GM21528 (cell line): ENCODE data around the gene HIVEP3.

Source experiments
- ATAC-seq: cut with Tn5 transposase; IDR thresholded peaks from one replicate; pipeline ENCODE4 v1.9.1; 2021; ENCODE audit warnings: mild to moderate bottlenecking, moderate library complexity; ENCODE audit not compliant: unreplicated experiment, low FRiP score

Gene HIVEP3

DNA sequence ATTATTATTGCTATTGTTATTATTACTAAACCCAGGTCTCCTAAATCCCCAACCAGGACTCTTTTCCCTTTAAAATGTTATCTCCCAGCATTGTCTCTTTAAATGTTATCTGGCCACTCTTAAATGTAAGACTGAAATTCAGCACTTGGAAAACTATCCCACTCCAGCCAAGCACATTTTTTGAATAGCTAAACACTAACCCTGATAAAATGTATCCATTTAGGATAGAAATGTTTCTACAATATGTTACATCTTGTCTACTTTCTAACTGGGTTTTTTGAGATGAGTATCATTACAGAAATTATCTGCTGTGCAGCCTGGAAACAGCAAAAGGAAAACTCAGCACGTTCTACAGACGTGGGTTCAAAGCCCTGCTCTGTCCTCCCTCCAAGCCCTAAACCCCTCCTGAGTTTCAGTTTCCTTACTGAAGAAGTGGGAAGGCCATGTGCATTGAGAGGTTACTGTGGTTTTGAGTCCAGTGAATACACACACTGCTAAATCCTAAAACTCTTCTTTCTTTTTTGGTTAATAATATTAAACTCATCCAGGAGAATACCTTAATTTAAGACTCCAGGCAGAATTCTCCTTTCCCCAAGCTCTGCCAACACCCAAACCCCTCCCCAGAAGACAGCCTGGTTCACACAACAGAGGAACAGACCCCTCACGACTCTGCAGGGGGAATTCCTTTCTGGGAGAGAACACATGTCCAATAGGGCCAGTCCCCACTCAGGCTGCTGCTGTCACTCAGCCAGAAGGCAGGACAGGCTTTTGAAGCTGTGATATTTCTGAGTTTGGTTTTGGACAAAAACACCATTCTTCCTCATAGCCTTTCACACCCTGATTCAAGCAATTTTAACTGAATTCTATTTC lies 41.9 kb downstream of the HIVEP3 start:
- ATAC-seq: no peak

- no peak for ATAC-seq
Observed at GRCh38 chr1:41875487-41875886, 43.2 kb downstream of the HIVEP3 start.

- no peak for ATAC-seq
Observed at GRCh38 chr1:41874903-41875411, 43.8 kb downstream of the HIVEP3 start.

DNA sequence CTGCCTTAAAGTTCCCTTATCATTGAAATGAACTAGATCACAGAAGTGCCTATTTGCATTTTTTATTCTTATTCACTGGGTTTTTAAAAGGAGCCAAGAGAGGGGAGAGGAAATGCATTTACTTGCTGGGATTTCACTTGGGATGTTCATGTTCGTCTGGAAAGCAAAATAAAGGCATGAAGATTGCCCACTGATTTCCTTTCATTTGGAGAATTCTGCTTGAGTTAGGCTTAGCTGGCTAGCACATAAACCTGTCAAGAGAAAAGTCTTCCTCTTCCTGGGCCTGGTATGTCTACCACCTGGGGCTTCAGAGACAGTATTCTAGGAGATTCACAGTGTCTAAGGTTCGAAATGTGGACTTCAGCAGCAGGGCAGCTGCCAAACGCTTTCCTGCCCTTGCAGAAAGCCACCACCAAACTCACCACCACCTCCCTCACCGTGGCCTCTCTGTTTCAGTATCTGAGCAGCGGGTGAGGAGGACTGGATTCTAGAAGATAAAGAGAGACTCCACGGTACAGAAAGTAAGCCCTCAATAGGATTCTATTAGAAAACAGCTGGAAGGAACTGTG lies 44.5 kb downstream of the HIVEP3 start:
- no peak for ATAC-seq

DNA sequence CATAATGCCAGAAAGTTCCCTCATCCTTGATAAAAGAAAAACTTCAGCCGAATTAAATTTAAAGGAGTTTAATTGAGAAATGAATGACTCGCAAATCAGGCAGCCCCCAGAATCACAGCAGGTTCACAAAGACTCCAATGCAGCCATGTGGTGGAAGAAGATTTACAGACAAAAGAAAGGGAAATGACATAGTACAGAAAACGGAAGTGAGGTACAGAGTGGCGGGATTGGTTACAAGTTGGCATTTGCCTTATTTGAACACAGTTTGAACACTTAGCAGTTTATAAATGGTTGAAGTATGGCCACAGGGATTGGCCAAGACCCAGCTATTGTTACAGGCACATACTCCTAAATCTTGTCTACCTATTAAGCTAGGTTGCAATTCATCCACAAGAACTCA lies 46.6 kb downstream of the HIVEP3 start:
- ATAC-seq: no peak

GRCh38 chr1:41870076-41870562 lies 48.6 kb downstream of the HIVEP3 start:
- ATAC-seq: no peak

- ATAC-seq: no peak
Observed at GRCh38 chr1:41868241-41868998, 50.3 kb downstream of the HIVEP3 start.

GRCh38 chr1:41866285-41866684 lies 52.4 kb downstream of the HIVEP3 start:
- ATAC-seq: no peak

- no peak for ATAC-seq
Observed at GRCh38 chr1:41864471-41865040, 54.2 kb downstream of the HIVEP3 start.

GRCh38 chr1:41863718-41864117 lies 55.0 kb downstream of the HIVEP3 start:
- ATAC-seq: no peak

DNA sequence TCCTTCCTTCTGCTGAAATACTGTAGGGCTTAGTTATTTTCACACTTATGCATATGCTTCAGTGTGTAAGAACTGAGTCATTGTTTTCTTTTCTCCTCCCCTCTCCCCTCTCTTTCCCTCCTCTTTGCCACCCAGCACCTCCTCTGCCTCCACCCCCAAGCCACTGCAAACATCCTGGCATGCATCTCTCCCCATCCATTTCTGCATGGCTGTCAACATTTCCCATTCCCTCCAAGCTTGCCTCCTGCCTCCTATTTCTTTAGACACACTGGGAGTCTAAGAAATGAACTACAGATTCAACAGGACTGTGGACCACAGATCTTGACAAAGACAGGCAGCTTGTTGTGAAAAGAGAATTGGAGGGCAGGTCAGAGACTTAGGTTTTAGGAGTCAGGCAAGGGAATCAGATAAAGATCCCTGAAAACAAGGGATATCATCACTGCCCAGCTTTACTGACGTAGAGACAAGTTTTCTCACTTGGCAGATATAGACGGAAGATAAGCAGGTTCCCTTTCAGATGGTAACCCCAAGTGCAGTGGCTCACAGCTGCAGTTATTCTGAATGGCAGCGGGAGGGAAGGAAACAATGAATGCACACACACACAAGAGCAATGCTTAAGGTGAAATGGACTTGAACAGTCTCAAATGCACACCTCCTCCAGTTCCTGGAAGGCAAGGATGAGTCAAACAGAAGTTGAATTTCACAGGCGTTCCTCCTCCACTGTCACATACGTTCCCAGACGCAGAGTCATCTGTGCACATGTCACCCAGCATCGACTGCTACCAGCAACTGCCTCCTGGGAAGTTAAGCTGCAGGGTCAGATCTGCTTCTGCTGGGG lies 56.1 kb downstream of the HIVEP3 start:
- ATAC-seq: no peak

DNA sequence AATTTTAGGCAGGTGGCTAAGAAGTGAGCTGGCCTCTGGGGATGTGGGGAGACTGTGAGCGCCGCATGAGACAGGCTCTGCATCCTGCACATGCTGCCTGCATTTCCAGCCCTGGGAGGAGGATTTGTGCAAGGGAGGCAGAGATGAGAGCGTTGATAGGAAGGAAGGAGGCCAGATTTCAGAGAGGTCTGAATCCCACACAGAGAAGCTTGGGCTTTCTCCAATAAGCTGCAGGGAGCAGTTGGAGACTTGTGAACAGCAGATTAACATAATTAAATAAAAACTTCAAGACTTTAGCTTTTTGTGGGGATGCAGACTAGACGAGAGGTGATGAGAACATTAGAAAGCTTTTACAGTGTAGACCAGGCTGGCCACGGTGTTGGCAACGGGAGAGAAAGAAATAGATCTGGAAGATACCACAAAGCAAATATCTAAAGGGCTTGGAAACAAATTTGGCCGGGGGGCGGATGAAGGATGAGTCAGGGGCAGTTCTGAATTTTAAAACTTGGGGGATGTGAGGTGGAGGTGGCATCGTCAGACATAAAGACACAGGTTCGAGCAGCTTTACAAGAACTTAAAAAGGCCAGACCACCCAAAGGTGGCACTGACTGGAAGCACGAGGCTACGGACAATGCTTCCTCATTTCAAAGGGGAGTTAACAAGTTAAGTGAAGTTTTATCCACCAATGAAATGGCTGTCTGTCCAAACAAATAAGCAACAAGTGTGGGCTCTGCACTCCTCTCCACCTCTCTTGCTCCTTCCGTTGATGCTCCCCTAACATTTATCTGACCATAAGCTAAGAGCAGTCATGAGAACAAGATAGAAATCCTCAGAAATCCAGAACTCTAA lies 57.0 kb downstream of the HIVEP3 start:
- ATAC-seq: no peak

DNA sequence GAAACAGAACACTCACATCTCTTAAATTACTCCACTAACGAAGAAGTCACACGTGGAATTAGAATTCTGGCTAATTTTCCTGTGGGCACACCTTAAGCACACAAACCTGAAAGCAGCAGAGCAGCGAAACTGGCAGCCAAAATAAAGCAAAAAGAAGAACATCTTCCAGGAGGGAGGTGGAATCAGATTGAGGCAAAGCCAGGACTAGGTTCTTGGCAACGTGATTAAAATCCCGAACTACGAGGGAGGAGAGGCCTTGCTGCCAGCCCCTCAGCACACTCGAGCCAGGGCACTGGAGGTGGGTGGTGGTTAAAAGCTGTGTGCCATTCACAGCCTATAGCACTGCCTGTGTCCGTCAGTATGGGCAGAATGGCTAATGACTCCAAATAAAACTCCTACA lies 58.0 kb downstream of the HIVEP3 start:
- ATAC-seq: no peak

DNA sequence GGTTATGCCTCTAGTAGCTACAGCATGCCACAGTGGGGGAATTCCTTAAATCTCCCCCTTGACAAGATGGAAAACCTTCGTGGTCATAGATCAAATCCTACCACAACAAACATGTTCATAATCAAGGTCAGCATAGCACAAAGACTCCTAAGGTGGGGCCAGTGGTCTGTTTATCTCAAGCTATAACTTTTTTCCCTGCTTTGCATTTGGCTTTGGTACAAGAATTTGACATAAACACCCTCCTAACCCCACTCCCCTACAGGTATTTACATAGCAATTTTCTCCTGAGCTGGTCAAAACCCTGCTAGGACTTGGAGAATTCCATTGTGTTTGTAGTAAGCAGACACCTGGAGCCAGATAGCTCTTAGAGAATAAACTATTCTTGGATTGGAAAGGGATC lies 58.5 kb downstream of the HIVEP3 start:
- ATAC-seq: no peak

DNA sequence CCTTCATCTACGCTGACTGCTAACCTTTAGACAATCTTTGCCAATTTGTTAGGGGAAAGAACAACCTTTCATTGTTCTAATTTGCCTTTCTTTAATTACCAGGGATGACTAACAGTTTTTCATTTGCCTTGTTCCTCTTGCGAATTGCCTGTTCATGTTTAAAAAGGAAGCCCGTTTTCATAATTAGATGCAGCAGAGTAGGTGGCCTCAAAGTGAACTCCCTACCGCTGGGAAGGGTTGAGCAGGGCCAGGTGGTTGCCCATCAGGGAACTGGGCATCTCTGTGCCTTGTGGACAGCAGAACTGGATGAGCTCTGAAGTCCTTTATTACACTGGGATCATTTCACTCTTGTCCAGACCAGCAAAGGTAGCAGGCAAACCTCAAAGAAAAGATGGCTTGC lies 59.0 kb downstream of the HIVEP3 start:
- no peak for ATAC-seq

DNA sequence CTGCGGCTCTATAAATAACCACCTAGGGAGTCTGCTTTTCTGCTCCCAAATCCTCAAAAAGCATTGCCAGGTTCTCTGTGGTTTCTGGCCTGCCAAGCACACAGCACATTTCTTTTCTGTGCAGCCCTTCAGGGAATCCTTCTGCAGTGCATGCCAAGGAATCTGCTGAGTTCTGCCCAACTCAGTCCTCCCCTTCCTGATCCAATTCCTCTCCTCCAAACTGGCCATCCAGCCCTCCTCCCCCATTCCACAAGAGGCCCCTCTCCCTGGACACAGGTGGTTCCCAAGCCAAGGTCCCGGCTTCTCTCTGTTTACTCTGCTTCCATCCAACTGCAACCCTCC lies 61.8 kb downstream of the HIVEP3 start:
- ATAC-seq: no peak

GRCh38 chr1:41856151-41856943 lies 62.4 kb downstream of the HIVEP3 start:
- ATAC-seq: no peak

DNA sequence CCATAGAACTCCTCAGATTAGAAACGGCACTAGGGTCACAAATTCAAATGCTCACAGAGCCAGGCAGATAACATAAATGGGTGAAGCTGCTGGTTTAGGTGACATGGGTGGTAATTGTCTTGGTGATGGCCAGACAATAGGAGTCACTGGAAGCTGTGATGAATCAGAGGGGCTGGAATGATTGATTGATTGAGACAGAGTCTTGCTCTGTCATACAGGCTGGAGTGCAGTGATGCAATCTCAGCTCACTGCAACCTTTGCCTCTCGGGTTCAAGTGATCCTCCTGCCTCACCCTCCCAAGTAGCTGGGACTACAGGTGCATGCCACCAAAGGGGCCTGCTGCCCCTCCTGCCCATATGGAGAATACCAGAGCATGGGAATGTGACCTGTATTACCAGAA lies 63.0 kb downstream of the HIVEP3 start:
- ATAC-seq: no peak
